Neural cell (in vitro differentiated cells): ENCODE results near the gene CCR5. TPM values are rescaled to one million over a fixed set of nuclear protein-coding genes. Genes with fewer than 3 reads are reported as not detected.
"Not testable (repeated sequence)": the region's sequence is repeated elsewhere in the genome, so short reads cannot be mapped to it uniquely, and the experiment has no call there.

ENCODE experiments used
- H2AFZ ChIP-seq: fragments of 200-600, 300-800 bp; sonication (generic), shearing (Covaris generic); 2 replicates; pipeline ENCODE4 v1.6.0; 2014; ENCODE audit warnings: low read depth, mild to moderate bottlenecking, antibody characterized with exemption, low read length, moderate library complexity
- H3F3A ChIP-seq: fragments of 200-600 bp; shearing (Covaris generic); 2 replicates; pipeline ENCODE4 v1.6.1; 2016; ENCODE audit warnings: mild to moderate bottlenecking, moderate library complexity, mixed read lengths, antibody characterized with exemption, low read length; ENCODE audit not compliant: insufficient read depth, poor library complexity, severe bottlenecking
- H3K27ac ChIP-seq: fragments of 200-600, 300-800 bp; sonication (generic), shearing (Covaris generic); 2 replicates; pipeline ENCODE4 v1.5.1; 2014; ENCODE audit warnings: mild to moderate bottlenecking, low read length, moderate library complexity
- H3K27me3 ChIP-seq: fragments of 300-800, 200-600 bp; sonication (generic), shearing (Covaris generic); 2 replicates; pipeline ENCODE4 v1.6.0; 2014; ENCODE audit warnings: mild to moderate bottlenecking, low read depth, low read length, moderate library complexity; ENCODE audit not compliant: insufficient read depth
- H3K36me3 ChIP-seq: fragments of 300-800, 200-600 bp; sonication (generic), shearing (Covaris generic); 2 replicates; pipeline ENCODE4 v1.5.1; 2014; ENCODE audit warnings: mild to moderate bottlenecking, antibody characterized with exemption, low read length, moderate library complexity; ENCODE audit not compliant: insufficient read depth
- H3K4me2 ChIP-seq: fragments of 300-800, 200-600 bp; sonication (generic), shearing (Covaris generic); 2 replicates; pipeline ENCODE4 v1.6.0; 2014; ENCODE audit warnings: mild to moderate bottlenecking, low read length
- H3K4me3 ChIP-seq: fragments of 300-800, 200-600 bp; sonication (generic), shearing (Covaris generic); 2 replicates; pipeline ENCODE4 v1.5.1; 2014; ENCODE audit warnings: mild to moderate bottlenecking, low read length, moderate library complexity
- H3K79me2 ChIP-seq: fragments of 200-600 bp; shearing (Covaris generic); replicated peaks from 2 replicates; pipeline ENCODE4 v1.6.0; 2014; ENCODE audit warnings: mild to moderate bottlenecking, low read length, moderate library complexity; ENCODE audit not compliant: insufficient read depth
- H3K9ac ChIP-seq: fragments of 300-800, 200-600 bp; sonication (generic), shearing (Covaris generic); 2 replicates; pipeline ENCODE4 v1.6.1; 2016; ENCODE audit warnings: mild to moderate bottlenecking, low read length, mixed read lengths
- H3K9me2 ChIP-seq: fragments of 200-600 bp; shearing (Covaris generic); 2 replicates; pipeline ENCODE4 v1.6.1; 2016; ENCODE audit warnings: mild to moderate bottlenecking, low read length, mixed read lengths; ENCODE audit not compliant: insufficient read depth
- H3K9me3 ChIP-seq: fragments of 200-600, 300-800 bp; sonication (generic), shearing (Covaris generic); 2 replicates; pipeline ENCODE4 v1.6.1; 2016; ENCODE audit warnings: mild to moderate bottlenecking, mixed run types, low read length, moderate library complexity, mixed read lengths
- H4K20me1 ChIP-seq: fragments of 200-600 bp; shearing (Covaris generic); 2 replicates; pipeline ENCODE4 v1.6.1; 2016; ENCODE audit warnings: mild to moderate bottlenecking, mixed run types; ENCODE audit not compliant: insufficient read depth
- CTCF ChIP-seq: fragments of 450-650 bp; IDR thresholded peaks from 2 replicates; pipeline ENCODE4 v1.5.1; 2014; ENCODE audit warnings: antibody characterized with exemption, mild to moderate bottlenecking, moderate library complexity; ENCODE audit not compliant: poor library complexity, severe bottlenecking
- EP300 ChIP-seq: fragments of 450-650 bp; conservative IDR thresholded peaks from 2 replicates; pipeline ENCODE4 v1.6.1; 2014; ENCODE audit warnings: antibody characterized with exemption, mild to moderate bottlenecking, moderate library complexity; ENCODE audit not compliant: poor library complexity, severe bottlenecking
- EZH2 ChIP-seq: fragments of 200-600, 300-800 bp; shearing (Covaris generic), sonication (generic); IDR thresholded peaks from 2 replicates; pipeline ENCODE4 v1.6.1; 2014; ENCODE audit warnings: antibody characterized with exemption, low read length, borderline replicate concordance, mild to moderate bottlenecking; ENCODE audit not compliant: insufficient read depth, poor library complexity, severe bottlenecking
- MXI1 ChIP-seq: fragments of 450-650 bp; conservative IDR thresholded peaks from 2 replicates; pipeline ENCODE4 v1.6.1; 2014; ENCODE audit warnings: antibody characterized with exemption, mild to moderate bottlenecking; ENCODE audit not compliant: poor library complexity, severe bottlenecking
- POLR2AphosphoS5 ChIP-seq: IDR thresholded peaks from 2 replicates; pipeline ENCODE4 v1.6.1; 2012
- RAD21 ChIP-seq: fragments of 450-650 bp; conservative IDR thresholded peaks from 2 replicates; pipeline ENCODE4 v1.6.1; 2014; ENCODE audit warnings: antibody characterized with exemption, mild to moderate bottlenecking, moderate library complexity
- REST ChIP-seq: IDR thresholded peaks from 2 replicates; pipeline ENCODE4 v1.6.1; 2012; ENCODE audit warnings: borderline replicate concordance
- SMC3 ChIP-seq: fragments of 450-650 bp; conservative IDR thresholded peaks from 2 replicates; pipeline ENCODE4 v1.6.1; 2014; ENCODE audit warnings: antibody characterized with exemption, mild to moderate bottlenecking, moderate library complexity; ENCODE audit not compliant: poor library complexity
- TAF1 ChIP-seq: IDR thresholded peaks from 2 replicates; pipeline ENCODE4 v1.6.1; 2012; ENCODE audit warnings: low read depth
- polyA plus RNA-seq: library from polyadenylated mRNA; depleted of rRNA; stranded (reverse); fragments of >200 nt; gene quantifications from 2 replicates; pipeline ENCODE4 v1.2.3, GENCODE V29; 2014

Gene CCR5
- polyA plus RNA-seq, 1 donor from 2014 or later = not detected

DNA sequence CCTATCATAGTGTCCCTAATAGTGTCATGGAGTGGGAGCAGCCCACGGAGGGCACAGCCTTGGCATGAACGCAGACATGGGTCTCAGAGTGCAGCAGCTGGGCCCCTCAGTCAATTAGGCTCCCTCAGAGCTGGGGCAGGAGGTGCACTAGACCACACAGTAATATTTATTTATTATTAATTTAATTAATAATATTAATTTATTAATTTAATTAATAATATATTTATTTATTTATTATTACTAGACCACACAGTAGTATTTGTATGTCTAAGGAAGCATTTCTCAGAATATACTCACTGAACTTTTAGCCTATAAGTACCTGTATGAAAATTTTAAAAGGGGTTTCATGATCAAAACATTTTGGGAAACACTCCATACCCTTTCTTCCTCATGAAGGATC is 30.8 kb downstream of the CCR5 start:
- no peaks in the 10 kb centered on the region for H3K9me3 ChIP-seq
- H3F3A ChIP-seq = no peaks in the 10 kb centered on the region
- no peaks in the 10 kb centered on the region for H3K27me3 ChIP-seq
- no peak overlapping the region for H3K9ac ChIP-seq
- no peak for TF ChIP-seq SMC3
- no peak for TF ChIP-seq REST
- TF ChIP-seq TAF1 = no peak
- TF ChIP-seq RAD21 = no peak
- TF ChIP-seq EZH2 = no peak
- no peak for TF ChIP-seq MXI1
- H3K79me2 ChIP-seq = no peaks in the 10 kb centered on the region
- no peak overlapping the region for H2AFZ ChIP-seq
- no peaks in the 10 kb centered on the region for H3K36me3 ChIP-seq
- no peak overlapping the region for H3K27ac ChIP-seq
- no peak overlapping the region for H3K4me3 ChIP-seq
- H3K9me2 ChIP-seq = no peaks in the 10 kb centered on the region
- no peaks in the 10 kb centered on the region for H4K20me1 ChIP-seq
- H3K4me2 ChIP-seq = no peak overlapping the region

- H3K4me2 ChIP-seq, H3K9ac ChIP-seq, H3K4me3 ChIP-seq, H3K27me3 ChIP-seq, H4K20me1 ChIP-seq, H3K27ac ChIP-seq, H3F3A ChIP-seq, H3K9me3 ChIP-seq, H3K79me2 ChIP-seq, H3K9me2 ChIP-seq, H2AFZ ChIP-seq, H3K36me3 ChIP-seq: not testable (repeated sequence)
These were observed 32.2 kb downstream of the CCR5 start for GRCh38 chr3:46402902-46403301.

GRCh38 chr3:46405301-46406019 is 34.7 kb downstream of the CCR5 start:
- Histone ChIP-seq H3K27ac (no peak overlapping the region), H3K9me2 (no peaks in the 10 kb centered on the region), H2AFZ (no peak overlapping the region), H3K27me3 (no peaks in the 10 kb centered on the region), H3K9ac (no peak overlapping the region), H3K36me3 (no peaks in the 10 kb centered on the region), H3K79me2 (no peaks in the 10 kb centered on the region), H3F3A (no peaks in the 10 kb centered on the region), H3K4me2 (no peak overlapping the region), H3K9me3 (no peaks in the 10 kb centered on the region), H3K4me3 (no peak overlapping the region), H4K20me1 (no peaks in the 10 kb centered on the region)
- TF ChIP-seq MXI1 (no peak), RAD21 (no peak), EZH2 (no peak), POLR2AphosphoS5 (no peak), REST (no peak), EP300 (no peak), SMC3 (no peak), TAF1 (no peak), CTCF (no peak)
